ENCODE measurements around the gene TREX2. TPM values are rescaled to one million over a fixed set of nuclear protein-coding genes. Genes with fewer than 3 reads are reported as not detected.

The TREX2 gene
- total and polyA plus RNA-seq, 2 donors from 2014 or later = 0.67 to 1.4 TPM

GRCh38 chrX:153469811-153470410 lies 24.1 kb upstream of the TREX2 start:
- Histone ChIP-seq H3K27me3 (ENCODE audit: control insufficient read depth, insufficient read depth, low read length) (no peaks in the 10 kb centered on the region), H3K4me1 (ENCODE audit: control insufficient read depth in 2 of 3, insufficient read depth in 2 of 3, low read depth in 1 of 3, low read length in 3 of 3) (peaks cover 0 to 3% (median 0%) of the 10 kb centered on the region in 3 donors), H3K4me3 (ENCODE audit: low read length in 3 of 3) (peak overlapping the region; percentile 36 to 74 (median 54)), H3K9ac (ENCODE audit: low read length in 3 of 3) (peak overlapping the region in 1 of 3 donors; percentile 34), H3K36me3 (ENCODE audit: control insufficient read depth in 2 of 3, insufficient read depth in 3 of 3, low read length in 3 of 3) (no peaks in the 10 kb centered on the region), H3K9me3 (ENCODE audit: control insufficient read depth in 2 of 3, insufficient read depth in 1 of 3, low read length in 3 of 3) (no peaks in the 10 kb centered on the region), H3K27ac (ENCODE audit: low read depth in 2 of 2, low read length in 2 of 2) (no peak overlapping the region)
- FAIRE-seq = no peak
- intact Hi-C loops (cut with DNase I) = no loop called here
- DNase-seq = peak in 1 of 5 donors; percentile 76
- TF ChIP-seq CTCF (IDR thresholded peaks at IDR 0.05; ENCODE audit: borderline replicate concordance, extremely low read depth, insufficient read depth) = no peak

DNA sequence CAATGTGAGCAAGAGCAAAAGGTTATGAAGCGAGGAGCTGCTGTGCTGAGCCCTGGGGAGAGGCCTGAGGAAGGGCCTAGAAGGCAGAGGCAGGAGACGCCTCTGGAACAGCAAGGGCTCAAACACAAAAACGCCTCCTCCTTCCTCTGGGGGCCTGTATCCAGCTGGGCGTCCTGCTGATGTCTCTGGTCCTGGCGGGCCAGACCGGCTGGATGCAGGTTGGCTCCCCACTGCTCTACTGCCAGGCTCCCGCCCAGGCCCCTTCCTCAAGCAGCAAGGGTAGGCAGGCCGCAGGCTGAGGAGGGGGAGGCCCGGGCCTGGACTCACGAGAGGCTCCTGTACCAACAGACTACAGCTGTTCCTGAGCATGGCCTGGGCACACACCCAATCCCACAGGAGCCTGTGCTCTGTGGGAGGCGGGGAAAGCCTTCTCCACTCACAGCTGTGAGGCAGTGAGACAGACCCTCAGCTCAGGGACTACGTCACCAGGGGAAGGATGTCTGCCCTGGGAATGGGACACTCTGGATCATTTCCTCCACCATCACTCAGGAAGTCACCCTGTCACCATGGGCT lies 22.2 kb upstream of the TREX2 start:
- FAIRE-seq = no peak
- Histone ChIP-seq H3K9me3 (ENCODE audit: control insufficient read depth in 2 of 3, insufficient read depth in 1 of 3, low read length in 3 of 3) (no peaks in the 10 kb centered on the region), H3K4me3 (ENCODE audit: low read length in 3 of 3) (no peak overlapping the region), H3K4me1 (ENCODE audit: control insufficient read depth in 2 of 3, insufficient read depth in 2 of 3, low read depth in 1 of 3, low read length in 3 of 3) (peaks cover 0 to 11% (median 0%) of the 10 kb centered on the region in 3 donors), H3K27ac (ENCODE audit: low read depth in 2 of 2, low read length in 2 of 2) (no peak overlapping the region), H3K36me3 (ENCODE audit: control insufficient read depth in 2 of 3, insufficient read depth in 3 of 3, low read length in 3 of 3) (no peaks in the 10 kb centered on the region), H3K27me3 (ENCODE audit: control insufficient read depth, insufficient read depth, low read length) (no peaks in the 10 kb centered on the region), H3K9ac (ENCODE audit: low read length in 3 of 3) (no peak overlapping the region)
- no peak for DNase-seq
- intact Hi-C loops (cut with DNase I) = no loop called here
- TF ChIP-seq CTCF (IDR thresholded peaks at IDR 0.05; ENCODE audit: borderline replicate concordance, extremely low read depth, insufficient read depth) = no peak

GRCh38 chrX:153465691-153466380 lies 20.0 kb upstream of the TREX2 start:
- H3K9ac ChIP-seq (ENCODE audit: low read length in 3 of 3) = no peak overlapping the region
- H3K27me3 ChIP-seq (ENCODE audit: control insufficient read depth, insufficient read depth, low read length) = no peaks in the 10 kb centered on the region
- TF ChIP-seq CTCF (IDR thresholded peaks at IDR 0.05; ENCODE audit: borderline replicate concordance, extremely low read depth, insufficient read depth) = no peak
- DNase-seq = peak in 1 of 5 donors; percentile 49
- no peak overlapping the region for H3K27ac ChIP-seq (ENCODE audit: low read depth in 2 of 2, low read length in 2 of 2)
- intact Hi-C loops (cut with DNase I) = no loop called here
- H3K4me1 ChIP-seq (ENCODE audit: control insufficient read depth in 2 of 3, insufficient read depth in 2 of 3, low read depth in 1 of 3, low read length in 3 of 3) = peaks cover 0 to 10% (median 0%) of the 10 kb centered on the region in 3 donors
- no peaks in the 10 kb centered on the region for H3K9me3 ChIP-seq (ENCODE audit: control insufficient read depth in 2 of 3, insufficient read depth in 1 of 3, low read length in 3 of 3)
- H3K4me3 ChIP-seq (ENCODE audit: low read length in 3 of 3) = no peak overlapping the region
- no peak for FAIRE-seq
- H3K36me3 ChIP-seq (ENCODE audit: control insufficient read depth in 2 of 3, insufficient read depth in 3 of 3, low read length in 3 of 3) = peaks cover 0 to 2% (median 0%) of the 10 kb centered on the region in 3 donors

All from kidney (tissue), 14 donors.